Neutrophil (primary cell): Measurements from ENCODE around the gene CENATAC.
"Not testable (repeated sequence)": the region's sequence is repeated elsewhere in the genome, so short reads cannot be mapped to it uniquely, and the experiment has no call there.

Experiments
- H3K27ac ChIP-seq: fragments of 200-600 bp; sonication (generic); 2 replicates; pipeline ENCODE4 v1.5.1; 2016; ENCODE audit warnings: mild to moderate bottlenecking, moderate library complexity
- H3K27me3 ChIP-seq: fragments of 200-600 bp; sonication (generic); 2 replicates; pipeline ENCODE4 v1.6.0; 2016; ENCODE audit warnings: mild to moderate bottlenecking
- H3K36me3 ChIP-seq: fragments of 200-600 bp; sonication (generic); 2 replicates; pipeline ENCODE4 v1.5.1; 2017
- H3K4me1 ChIP-seq, 2 experiments: fragments of 200-600 bp in 1 of 2; sonication (generic) in 1 of 2; 1 replicate in 1 of 2; 2 replicates in 1 of 2; pipeline versions ENCODE4 v1.5.1 to v1.6.1; 2013 to 2016; ENCODE audit warnings: low read depth in 1 of 2, low read length in 1 of 2, mild to moderate bottlenecking in 1 of 2, moderate library complexity in 1 of 2; ENCODE audit not compliant: control insufficient read depth in 1 of 2, insufficient read depth in 1 of 2
- H3K4me3 ChIP-seq, 2 experiments: fragments of 200-600 bp in 1 of 2; sonication (generic) in 1 of 2; 1 replicate in 1 of 2; 2 replicates in 1 of 2; pipeline ENCODE4 v1.5.1; 2013 to 2016; ENCODE audit warnings: low read depth in 1 of 2, low read length in 1 of 2, mild to moderate bottlenecking in 1 of 2, moderate library complexity in 1 of 2
- H3K9me3 ChIP-seq: fragments of 200-600 bp; sonication (generic); 2 replicates; pipeline ENCODE4 v1.5.1; 2016
- CTCF ChIP-seq: fragments of 200-600 bp; sonication (generic); IDR thresholded peaks from 2 replicates; pipeline ENCODE4 v1.5.1; 2016; ENCODE audit warnings: antibody characterized with exemption

CENATAC gene

DNA sequence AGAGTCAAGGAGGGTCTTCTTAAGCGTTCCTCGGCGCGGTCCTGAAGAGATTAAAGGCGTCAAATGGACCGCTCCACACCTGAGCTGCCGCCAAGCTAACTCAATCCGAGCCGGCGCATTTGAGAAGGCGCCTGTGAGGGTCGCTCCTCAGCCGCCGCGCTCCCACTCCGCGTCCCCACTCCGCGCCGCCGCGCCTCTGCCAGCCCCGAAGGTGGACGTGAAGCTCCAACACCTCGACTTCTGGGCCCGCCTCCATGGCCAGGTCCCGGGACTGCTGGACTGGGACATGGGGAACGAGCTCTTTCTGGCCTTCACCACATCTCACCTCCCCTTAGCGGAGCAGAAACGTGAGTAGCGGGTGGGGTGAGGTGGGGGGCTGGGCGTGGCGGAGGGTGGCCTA is 26.3 kb upstream of the CENATAC start, which contains the start of gene FOXR1:
Gene FOXR1, plus strand, starts transcription at position 116 of the 400 bp plus-strand sequence. Its CDS starts 171 bp downstream, at position 287.
- Histone ChIP-seq H3K4me1 (no peaks in the 10 kb centered on the region), H3K27me3 (peaks cover 42% of the 10 kb centered on the region), H3K4me3 (no peak within 1 kb of the TSS), H3K36me3 (no peaks in the 10 kb centered on the region), H3K27ac (no peak within 1 kb of the TSS), H3K9me3 (no peaks in the 10 kb centered on the region)
- TF ChIP-seq CTCF: no peak

DNA sequence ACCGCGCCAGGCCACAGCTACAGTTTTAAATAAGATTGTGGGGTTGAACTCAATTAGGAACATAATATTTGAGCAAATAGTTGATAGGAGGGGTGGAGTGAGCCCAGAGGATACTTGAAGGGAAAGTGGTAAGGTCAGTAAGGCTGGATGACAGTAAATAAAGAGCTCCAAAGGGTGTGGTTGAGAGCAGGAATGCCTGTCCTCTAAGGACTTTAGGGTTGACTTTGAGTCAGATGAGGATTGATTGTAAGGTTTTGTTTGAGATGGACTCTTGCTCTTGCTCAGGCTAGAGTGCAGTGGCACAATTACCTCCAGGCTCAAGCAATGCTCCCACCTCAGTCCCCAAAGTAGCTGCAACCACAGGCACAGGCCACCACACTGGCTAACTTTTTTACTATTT is 24.0 kb upstream of the CENATAC start:
- Histone ChIP-seq H3K9me3 (no peaks in the 10 kb centered on the region), H3K36me3 (no peaks in the 10 kb centered on the region), H3K4me1 (no peaks in the 10 kb centered on the region), H3K27me3 (peaks cover 42% of the 10 kb centered on the region), H3K4me3 (no peak overlapping the region), H3K27ac (no peak overlapping the region)
- TF ChIP-seq CTCF: no peak

- H3K4me1 ChIP-seq: peaks cover 6 to 8% of the 10 kb centered on the region in 2 experiments
- no peaks in the 10 kb centered on the region for H3K36me3 ChIP-seq
- peaks cover 27% of the 10 kb centered on the region for H3K27me3 ChIP-seq
- H3K27ac ChIP-seq: no peak overlapping the region
- TF ChIP-seq CTCF: no peak
- no peaks in the 10 kb centered on the region for H3K9me3 ChIP-seq
- no peak overlapping the region for H3K4me3 ChIP-seq
Measured at GRCh38 chr11:118975771-118976709, 21.9 kb upstream of the CENATAC start.

GRCh38 chr11:118979434-118979833 is 18.5 kb upstream of the CENATAC start:
- peaks cover 4% of the 10 kb centered on the region for H3K27me3 ChIP-seq
- TF ChIP-seq CTCF: no peak
- H3K36me3 ChIP-seq: no peaks in the 10 kb centered on the region
- no peak overlapping the region for H3K27ac ChIP-seq
- peaks cover 6 to 8% of the 10 kb centered on the region in 2 experiments for H3K4me1 ChIP-seq
- no peaks in the 10 kb centered on the region for H3K9me3 ChIP-seq
- no peak overlapping the region for H3K4me3 ChIP-seq

DNA sequence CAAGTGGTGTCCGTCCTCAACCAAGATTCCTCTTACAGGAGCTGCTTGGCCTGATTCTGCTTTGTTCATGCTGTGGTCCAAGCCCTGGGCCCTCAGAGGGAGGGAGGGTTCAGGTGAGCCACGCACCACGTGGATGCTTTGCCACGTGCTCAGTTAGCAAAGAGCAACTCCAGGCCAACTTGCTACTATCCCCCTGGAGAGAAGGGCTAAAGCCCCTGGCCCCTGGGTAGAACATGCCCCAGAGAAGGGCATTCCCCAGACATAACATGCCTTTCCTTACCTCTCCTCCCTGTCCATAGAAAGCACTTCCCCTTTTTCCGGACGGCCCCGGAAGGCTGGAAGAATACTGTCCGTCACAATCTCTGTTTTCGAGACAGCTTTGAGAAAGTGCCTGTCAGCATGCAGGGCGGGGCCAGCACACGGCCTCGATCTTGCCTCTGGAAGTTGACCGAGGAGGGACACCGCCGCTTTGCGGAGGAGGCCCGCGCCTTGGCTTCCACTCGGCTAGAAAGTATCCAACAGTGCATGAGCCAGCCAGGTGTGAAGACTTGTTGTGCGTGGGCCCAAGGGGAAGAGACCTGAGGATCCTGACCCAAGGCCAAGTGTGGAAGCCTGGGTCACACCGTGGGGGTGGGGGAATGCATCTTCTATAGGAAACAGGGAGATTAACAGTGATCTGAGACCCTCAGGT is 17.6 kb upstream of the CENATAC start:
- Histone ChIP-seq H3K27me3 (no peaks in the 10 kb centered on the region), H3K9me3 (no peaks in the 10 kb centered on the region), H3K4me1 (peaks cover 6 to 8% of the 10 kb centered on the region in 2 experiments), H3K27ac (no peak overlapping the region), H3K4me3 (no peak overlapping the region), H3K36me3 (no peaks in the 10 kb centered on the region)
- no peak for TF ChIP-seq CTCF

DNA sequence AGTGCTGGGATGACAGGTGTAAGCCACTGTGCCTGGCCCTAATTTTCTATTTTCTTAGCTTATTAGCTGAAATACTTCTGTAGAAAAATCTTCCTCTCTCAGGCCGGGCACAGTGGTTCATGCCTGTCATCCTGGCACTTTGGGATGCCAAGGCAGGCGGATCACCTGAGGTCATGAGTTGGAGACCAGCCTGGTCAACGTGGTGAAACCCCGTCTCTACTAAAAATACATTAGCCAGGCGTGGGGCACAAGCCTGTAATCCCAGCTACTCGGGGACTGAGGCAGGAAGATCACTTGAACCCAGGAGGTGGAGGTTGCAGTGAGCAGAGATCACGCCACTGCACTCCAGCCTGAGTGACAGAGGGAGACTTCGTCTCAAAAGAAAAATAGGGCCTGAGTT is 13.6 kb upstream of the CENATAC start:
- not testable (repeated sequence) for H3K4me1 ChIP-seq, H3K4me3 ChIP-seq, H3K27me3 ChIP-seq, H3K36me3 ChIP-seq, H3K27ac ChIP-seq, H3K9me3 ChIP-seq
